ENCODE data around the gene MFSD6.

- TF ChIP-seq POLR2A (IDR thresholded peaks at IDR 0.05) (no peak), CTCF (IDR thresholded peaks at IDR 0.05) (no peak)
Measured at GRCh38 chr2:190465060-190465459, 56.9 kb downstream of the MFSD6 start.

All from esophagus squamous epithelium (tissue), 4 donors.